OCI-LY1 (cell line): ENCODE data around the gene PRR11.

ENCODE experiments used
- H2AFZ ChIP-seq: fragments of 200-600 bp; sonication (generic), shearing (Covaris generic); 2 replicates; pipeline ENCODE4 v1.6.0; 2014; ENCODE audit warnings: antibody characterized with exemption, mild to moderate bottlenecking, low read length
- H3F3A ChIP-seq: fragments of 200-600 bp; sonication (generic), shearing (Covaris generic); 2 replicates; pipeline ENCODE4 v1.6.0; 2014; ENCODE audit warnings: mild to moderate bottlenecking, antibody characterized with exemption, low read length, moderate library complexity; ENCODE audit not compliant: insufficient read depth
- H3K27ac ChIP-seq: fragments of 200-600 bp; sonication (generic); 2 replicates; pipeline ENCODE4 v1.5.1; 2014; ENCODE audit warnings: low read length, mixed run types, mild to moderate bottlenecking, low read depth; ENCODE audit not compliant: poor library complexity, severe bottlenecking
- H3K27me3 ChIP-seq: fragments of 200-600 bp; sonication (generic); 2 replicates; pipeline ENCODE4 v1.6.0; 2014; ENCODE audit warnings: antibody characterized with exemption, mild to moderate bottlenecking, low read length, moderate library complexity; ENCODE audit not compliant: insufficient read depth
- H3K36me3 ChIP-seq: fragments of 200-600 bp; sonication (generic); 2 replicates; pipeline ENCODE4 v1.6.1; 2014; ENCODE audit warnings: mild to moderate bottlenecking, antibody characterized with exemption, low read length, moderate library complexity, mixed read lengths; ENCODE audit not compliant: insufficient read depth
- H3K4me1 ChIP-seq: fragments of 200-600 bp; sonication (generic); 2 replicates; pipeline ENCODE4 v1.5.1; 2014; ENCODE audit warnings: mild to moderate bottlenecking, low read length, moderate library complexity; ENCODE audit not compliant: insufficient read depth, severe bottlenecking
- H3K4me2 ChIP-seq: fragments of 200-600 bp; sonication (generic), shearing (Covaris generic); 2 replicates; pipeline ENCODE4 v1.6.1; 2014; ENCODE audit warnings: low read length
- H3K4me3 ChIP-seq: fragments of 200-600 bp; sonication (generic); 2 replicates; pipeline ENCODE4 v1.5.1; 2014; ENCODE audit warnings: low read length, low read depth, mild to moderate bottlenecking, mixed read lengths; ENCODE audit not compliant: poor library complexity, severe bottlenecking
- H3K79me2 ChIP-seq: fragments of 200-600 bp; shearing (Covaris generic); 2 replicates; pipeline ENCODE4 v1.6.1; 2016; ENCODE audit warnings: mixed run types, low read length, mixed read lengths; ENCODE audit not compliant: insufficient read depth
- H3K9ac ChIP-seq: fragments of 200-600 bp; sonication (generic), shearing (Covaris generic); 2 replicates; pipeline ENCODE4 v1.6.1; 2014; ENCODE audit warnings: mild to moderate bottlenecking, low read length, mixed read lengths
- H3K9me2 ChIP-seq: fragments of 200-600 bp; sonication (generic), shearing (Covaris generic); 2 replicates; pipeline ENCODE4 v1.6.1; 2014; ENCODE audit warnings: low read depth, mild to moderate bottlenecking, low read length, mixed read lengths
- H3K9me3 ChIP-seq: fragments of 200-600 bp; shearing (Covaris generic); 2 replicates; pipeline ENCODE4 v1.6.1; 2014; ENCODE audit warnings: low read length, mixed read lengths
- H4K20me1 ChIP-seq: fragments of 200-600 bp; sonication (generic), shearing (Covaris generic); 2 replicates; pipeline ENCODE4 v1.6.0; 2016; ENCODE audit warnings: mild to moderate bottlenecking, low read length; ENCODE audit not compliant: insufficient read depth
- CTCF ChIP-seq: fragments of 200-600 bp; sonication (generic), shearing (Covaris generic); IDR thresholded peaks from 2 replicates; pipeline ENCODE4 v1.5.1; 2017; ENCODE audit warnings: mild to moderate bottlenecking, antibody characterized with exemption, low read length, moderate library complexity, mixed read lengths
- EZH2 ChIP-seq: fragments of 200-600 bp; sonication (generic), shearing (Covaris generic); IDR thresholded peaks from 2 replicates; pipeline ENCODE4 v1.8.0; 2017; ENCODE audit warnings: borderline replicate concordance, mixed run types, mild to moderate bottlenecking, antibody characterized with exemption, low read length, moderate library complexity, mixed read lengths

Gene PRR11

GRCh38 chr17:59185997-59186396 is 30.5 kb downstream of the PRR11 start:
- H3F3A ChIP-seq: no peaks in the 10 kb centered on the region
- no peak overlapping the region for H3K4me2 ChIP-seq
- no peak overlapping the region for H3K27ac ChIP-seq
- no peaks in the 10 kb centered on the region for H3K4me1 ChIP-seq
- H2AFZ ChIP-seq: no peak overlapping the region
- no peaks in the 10 kb centered on the region for H3K79me2 ChIP-seq
- no peak overlapping the region for H3K4me3 ChIP-seq
- H3K9ac ChIP-seq: no peak overlapping the region
- H3K9me3 ChIP-seq: no peaks in the 10 kb centered on the region
- no peaks in the 10 kb centered on the region for H3K27me3 ChIP-seq
- no peak for TF ChIP-seq EZH2
- H4K20me1 ChIP-seq: no peaks in the 10 kb centered on the region
- H3K9me2 ChIP-seq: no peaks in the 10 kb centered on the region
- peaks cover 51% of the 10 kb centered on the region for H3K36me3 ChIP-seq

- Histone ChIP-seq H3K9me2 (no peaks in the 10 kb centered on the region), H3K9me3 (no peaks in the 10 kb centered on the region), H3K27me3 (no peaks in the 10 kb centered on the region), H3F3A (no peaks in the 10 kb centered on the region), H3K9ac (no peak overlapping the region), H3K4me2 (no peak overlapping the region), H3K4me1 (no peaks in the 10 kb centered on the region), H3K36me3 (peaks cover 54% of the 10 kb centered on the region), H3K27ac (no peak overlapping the region), H3K4me3 (no peak overlapping the region), H3K79me2 (no peaks in the 10 kb centered on the region), H4K20me1 (no peaks in the 10 kb centered on the region), H2AFZ (no peak overlapping the region)
- TF ChIP-seq EZH2 (no peak), CTCF (no peak)
Observed at GRCh38 chr17:59186850-59187249, 31.3 kb downstream of the PRR11 start.

GRCh38 chr17:59190806-59191205 is 35.3 kb downstream of the PRR11 start:
- no peak overlapping the region for H3K4me2 ChIP-seq
- H3K9me3 ChIP-seq: no peaks in the 10 kb centered on the region
- H3K36me3 ChIP-seq: peaks cover 79% of the 10 kb centered on the region
- no peaks in the 10 kb centered on the region for H3K79me2 ChIP-seq
- no peak overlapping the region for H3K27ac ChIP-seq
- H2AFZ ChIP-seq: no peak overlapping the region
- no peak overlapping the region for H3K9ac ChIP-seq
- H3K4me3 ChIP-seq: no peak overlapping the region
- H3K27me3 ChIP-seq: no peaks in the 10 kb centered on the region
- no peak for TF ChIP-seq EZH2
- no peaks in the 10 kb centered on the region for H3K9me2 ChIP-seq
- no peaks in the 10 kb centered on the region for H3F3A ChIP-seq
- no peaks in the 10 kb centered on the region for H4K20me1 ChIP-seq
- no peaks in the 10 kb centered on the region for H3K4me1 ChIP-seq

- H2AFZ ChIP-seq: no peak overlapping the region
Observed at GRCh38 chr17:59193336-59193862, 37.9 kb downstream of the PRR11 start.

More at GRCh38 chr17:59193336-59193862, 37.9 kb downstream of the PRR11 start:
- no peak for TF ChIP-seq EZH2
- no peak for TF ChIP-seq CTCF
- no peaks in the 10 kb centered on the region for H4K20me1 ChIP-seq
- H3K36me3 ChIP-seq: peaks cover 80% of the 10 kb centered on the region
- no peaks in the 10 kb centered on the region for H3K9me2 ChIP-seq
- no peaks in the 10 kb centered on the region for H3K79me2 ChIP-seq
- no peak overlapping the region for H3K4me3 ChIP-seq
- no peaks in the 10 kb centered on the region for H3K4me1 ChIP-seq
- H3K27me3 ChIP-seq: no peaks in the 10 kb centered on the region
- H3F3A ChIP-seq: no peaks in the 10 kb centered on the region
- H3K27ac ChIP-seq: no peak overlapping the region
- H3K9ac ChIP-seq: no peak overlapping the region
- no peaks in the 10 kb centered on the region for H3K9me3 ChIP-seq
- H3K4me2 ChIP-seq: no peak overlapping the region
